HG02588 (cell line): Measurements from ENCODE around the gene ABRACL.
"Not testable (repeated sequence)": the region's sequence is repeated elsewhere in the genome, so short reads cannot be mapped to it uniquely, and the experiment has no call there.

Experiments
- ATAC-seq: cut with Tn5 transposase; IDR thresholded peaks from one replicate; pipeline ENCODE4 v1.9.1; 2021; ENCODE audit warnings: mild to moderate bottlenecking, moderate library complexity; ENCODE audit not compliant: unreplicated experiment

ABRACL gene

DNA sequence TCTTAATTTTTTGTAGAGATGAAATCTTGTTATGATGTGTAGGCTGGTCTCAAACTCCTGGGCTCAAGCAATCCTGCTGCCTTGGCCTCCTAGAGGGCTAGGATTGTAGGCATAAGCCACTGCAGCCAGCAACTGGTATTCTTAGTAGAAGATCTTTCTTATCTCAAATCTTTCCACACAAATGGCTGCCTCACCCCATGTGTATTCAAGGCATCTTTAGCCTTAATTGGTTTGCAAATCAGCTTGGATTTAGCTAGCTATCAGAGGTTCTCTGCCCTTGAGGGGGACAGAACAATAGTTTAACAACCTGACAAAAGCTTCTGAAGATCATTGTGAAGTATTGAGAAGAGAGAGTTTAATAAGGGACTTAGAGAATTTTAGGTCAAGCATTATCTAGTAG is 17.9 kb upstream of the ABRACL start:
- no peak for ATAC-seq

DNA sequence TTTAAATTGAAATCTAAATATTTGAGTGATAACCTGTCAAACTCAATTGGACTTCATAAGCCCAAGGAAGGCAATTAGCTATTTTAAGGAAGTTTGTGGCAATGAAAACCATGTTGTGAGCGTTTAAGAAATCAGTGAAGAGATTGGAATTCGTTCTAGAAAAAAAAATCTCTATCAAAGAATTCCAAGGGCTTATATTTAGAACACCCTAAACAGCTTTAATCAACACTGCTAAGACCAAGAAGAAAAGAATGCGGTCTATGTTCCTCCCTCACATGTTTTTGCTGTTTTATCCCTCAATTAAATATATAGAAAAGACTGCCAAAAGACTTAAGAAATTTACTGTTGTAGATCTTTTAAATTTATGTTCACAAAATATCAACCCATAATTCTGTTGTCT is 16.6 kb upstream of the ABRACL start:
- ATAC-seq, result no peak

GRCh38 chr6:139013185-139013800 is 15.3 kb upstream of the ABRACL start:
- ATAC-seq, result no peak

DNA sequence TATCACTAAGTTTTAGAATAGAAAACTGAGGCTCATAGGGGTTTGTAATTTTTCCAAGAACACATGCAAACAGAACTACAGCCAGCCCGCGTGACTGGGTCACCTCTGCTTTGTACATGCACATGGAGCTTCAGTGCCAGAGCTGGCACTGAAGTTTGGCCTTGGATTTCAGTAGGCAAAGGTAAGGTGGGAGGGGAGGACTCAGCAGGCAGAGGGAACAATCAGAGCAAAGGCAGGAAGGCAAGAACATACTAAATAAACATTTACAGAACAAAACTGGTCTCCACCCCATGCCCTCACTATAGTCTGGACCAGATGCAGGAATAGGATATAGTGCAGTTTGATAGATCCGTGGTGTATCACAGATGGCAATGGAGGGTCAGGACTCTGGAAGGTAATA is 13.6 kb upstream of the ABRACL start:
- no peak for ATAC-seq

DNA sequence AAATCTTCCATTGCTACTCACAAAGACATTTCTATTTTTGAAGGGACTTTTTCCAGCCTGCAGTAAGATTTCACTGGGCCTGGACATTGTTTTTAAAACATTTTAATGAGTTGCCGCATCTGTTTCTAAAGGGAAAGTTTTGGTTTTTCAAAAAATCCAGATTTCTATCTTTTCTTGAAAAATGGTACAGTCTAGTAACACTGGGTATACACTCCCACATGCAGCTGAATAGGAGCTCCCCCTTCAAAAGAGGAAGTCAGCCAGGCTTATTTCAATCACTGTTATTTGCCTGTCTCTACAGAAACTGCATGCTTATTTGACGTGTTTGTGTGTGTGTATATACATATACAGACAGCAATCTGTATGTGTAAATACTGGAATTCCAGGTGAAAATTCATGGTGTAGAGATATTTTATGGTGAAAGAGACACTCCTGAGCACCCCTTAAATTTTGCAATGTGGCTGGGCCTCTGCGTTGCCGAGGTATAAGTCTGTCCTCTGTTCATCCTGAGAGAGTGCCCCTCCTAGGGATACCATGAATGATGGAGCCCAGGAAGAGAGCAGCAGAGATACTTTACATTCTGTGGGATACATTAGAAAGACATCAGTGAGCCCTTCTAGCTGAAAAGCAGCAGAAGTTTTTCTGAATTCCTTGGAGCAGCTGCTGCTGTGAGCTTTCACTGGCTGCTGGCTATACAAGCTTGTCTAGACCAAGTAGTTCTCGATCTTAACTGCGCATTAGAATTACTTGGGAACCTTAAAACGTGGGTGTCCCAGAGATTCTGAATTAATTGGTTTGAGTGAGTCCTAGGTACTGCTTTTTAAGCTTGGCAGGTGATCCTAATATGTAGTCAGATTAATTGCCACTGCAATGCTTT is 12.0 kb upstream of the ABRACL start:
- ATAC-seq, result peak; percentile 83

GRCh38 chr6:139017227-139017626 is 11.3 kb upstream of the ABRACL start:
- ATAC-seq, result no peak

DNA sequence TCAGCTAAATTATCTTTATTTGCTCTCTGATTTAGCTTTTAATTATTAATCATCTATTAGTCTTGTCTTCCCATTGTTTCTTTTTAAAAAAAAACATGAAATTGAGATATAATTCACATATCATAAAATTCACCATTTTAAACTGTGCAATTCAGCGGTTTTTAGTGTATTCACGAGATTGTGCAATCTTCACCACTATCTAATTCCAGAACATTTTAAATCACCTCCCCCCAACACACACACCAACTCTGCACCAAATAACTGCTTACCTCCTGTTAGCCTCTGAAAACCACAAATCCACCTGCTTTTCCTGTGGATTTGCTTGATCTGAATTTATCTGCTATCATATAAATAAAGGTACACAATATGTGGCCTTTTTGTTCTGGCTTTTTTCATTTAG is 8.8 kb upstream of the ABRACL start:
- no peak for ATAC-seq

GRCh38 chr6:139020689-139021088 is 7.9 kb upstream of the ABRACL start:
- no peak for ATAC-seq

GRCh38 chr6:139025416-139025815 is 3.1 kb upstream of the ABRACL start:
- ATAC-seq, result not testable (repeated sequence)

DNA sequence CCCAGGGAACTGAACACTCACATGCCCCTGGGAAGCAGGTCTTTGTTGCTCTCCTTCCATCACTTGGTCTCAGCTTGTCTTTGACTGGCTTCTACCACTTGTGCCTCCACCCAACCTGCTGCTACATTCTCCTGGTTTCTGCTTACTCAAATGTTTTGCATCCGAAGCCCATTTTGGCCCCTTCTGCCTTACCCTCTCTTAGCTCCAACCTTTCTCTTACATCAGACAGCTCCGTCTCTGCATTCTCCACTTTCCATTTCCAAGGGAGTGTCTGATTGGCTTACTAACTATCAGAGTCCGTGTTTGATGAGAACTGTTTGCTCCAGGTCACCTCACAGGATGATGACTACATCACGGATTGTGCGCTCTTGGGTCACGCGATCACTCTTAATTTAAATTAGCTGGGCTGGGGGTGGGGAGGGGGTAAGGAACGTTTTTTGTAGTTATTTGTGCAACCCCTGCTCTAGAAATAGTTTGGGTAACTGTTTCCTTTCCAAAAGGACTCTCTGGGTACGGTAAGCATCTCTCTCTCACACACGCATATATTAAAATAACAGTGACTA is 844 bp upstream of the ABRACL start:
- ATAC-seq, result no peak

DNA sequence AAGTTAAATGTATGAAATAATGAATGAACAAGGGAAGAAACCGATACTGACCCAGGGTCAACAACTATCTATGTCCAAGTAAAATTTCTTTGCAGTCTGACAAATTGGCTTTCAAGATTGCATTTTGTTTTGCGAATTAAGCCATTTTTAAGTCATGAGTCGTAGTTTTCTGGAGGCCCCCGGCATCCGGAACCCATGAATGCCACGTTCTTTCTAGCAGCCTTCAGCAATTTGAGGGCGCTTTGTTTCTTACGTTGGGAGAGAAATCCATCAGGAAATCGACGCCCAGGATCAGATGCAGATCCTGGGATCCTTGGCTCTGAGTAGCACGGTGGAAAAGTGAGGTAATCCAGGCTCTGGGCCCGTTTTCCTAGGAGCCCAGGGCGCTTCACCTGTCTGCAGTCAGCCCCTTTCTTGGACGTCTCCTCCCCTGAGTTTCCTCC is 309 bp upstream of the ABRACL start:
- ATAC-seq, result no peak

DNA sequence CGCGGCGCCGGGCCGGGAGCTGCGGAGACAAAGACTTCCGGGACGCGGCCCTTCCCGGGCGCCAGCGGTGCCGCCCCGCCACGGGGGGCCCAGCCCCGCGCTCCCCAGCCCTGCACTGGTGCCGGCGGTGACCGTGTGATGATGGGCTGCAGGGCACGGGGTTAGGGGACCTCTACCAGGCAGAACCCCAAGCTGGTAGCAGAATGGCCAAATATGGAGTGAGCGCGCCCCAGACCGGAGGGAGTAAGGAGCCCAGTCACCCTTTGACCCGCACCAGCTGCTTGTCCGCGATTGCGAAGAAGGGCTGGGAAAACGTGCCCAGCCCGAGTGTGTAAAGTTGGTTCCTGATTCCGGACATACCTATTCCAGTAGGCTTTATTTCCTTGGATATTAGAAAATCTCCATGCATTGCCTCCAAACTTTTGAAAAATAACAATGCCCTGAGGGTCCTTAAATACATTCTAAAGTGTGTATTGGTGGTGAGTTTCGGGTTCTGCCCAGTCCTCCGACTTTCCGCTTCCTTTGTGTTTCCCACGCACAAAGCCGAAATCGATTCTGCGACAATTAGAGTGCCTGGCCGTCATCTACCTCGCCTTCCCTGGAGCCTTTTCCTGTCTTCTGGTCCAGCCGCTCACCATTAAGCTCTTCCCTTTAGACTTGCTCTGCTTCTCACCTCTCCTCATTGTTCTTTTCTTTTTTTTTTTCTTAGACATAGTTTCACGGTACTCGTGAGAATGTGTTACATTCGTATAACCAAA is 1.1 kb downstream of the ABRACL start:
- ATAC-seq, result peak; percentile 35

DNA sequence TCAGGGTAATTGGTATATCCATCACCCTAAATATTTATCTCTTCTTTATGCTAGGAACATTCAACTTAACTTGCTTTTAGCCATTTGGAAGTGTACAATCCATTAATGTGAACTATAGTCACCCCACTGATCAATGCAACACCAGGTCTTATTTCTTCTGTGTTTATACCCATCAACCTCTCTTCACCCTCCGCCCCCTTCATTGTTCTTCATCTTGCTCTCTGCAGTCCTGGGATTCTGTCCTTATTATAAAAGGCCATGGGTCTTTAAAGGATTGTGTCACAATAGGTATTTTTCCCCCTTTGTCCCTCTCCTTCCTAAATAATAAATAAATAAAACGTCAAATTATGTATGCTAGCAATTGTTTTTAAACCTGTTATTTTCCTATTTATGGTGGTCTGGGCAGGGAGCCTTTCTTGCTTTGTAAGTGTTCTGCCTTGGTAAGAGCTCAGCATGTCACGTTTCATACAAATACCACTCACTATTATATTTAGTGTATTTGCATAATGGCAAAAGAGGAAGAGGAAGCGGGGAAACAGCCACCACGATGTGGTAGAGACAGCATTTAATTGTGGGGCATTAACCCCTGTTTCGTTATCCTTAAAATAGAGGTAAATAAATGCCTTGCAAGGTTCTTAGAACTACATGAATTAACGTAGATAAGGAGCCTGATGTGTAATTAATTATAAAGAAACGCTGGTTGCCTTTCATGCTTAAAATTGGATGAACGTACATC is 1.9 kb downstream of the ABRACL start:
- ATAC-seq, result peak; percentile 29

DNA sequence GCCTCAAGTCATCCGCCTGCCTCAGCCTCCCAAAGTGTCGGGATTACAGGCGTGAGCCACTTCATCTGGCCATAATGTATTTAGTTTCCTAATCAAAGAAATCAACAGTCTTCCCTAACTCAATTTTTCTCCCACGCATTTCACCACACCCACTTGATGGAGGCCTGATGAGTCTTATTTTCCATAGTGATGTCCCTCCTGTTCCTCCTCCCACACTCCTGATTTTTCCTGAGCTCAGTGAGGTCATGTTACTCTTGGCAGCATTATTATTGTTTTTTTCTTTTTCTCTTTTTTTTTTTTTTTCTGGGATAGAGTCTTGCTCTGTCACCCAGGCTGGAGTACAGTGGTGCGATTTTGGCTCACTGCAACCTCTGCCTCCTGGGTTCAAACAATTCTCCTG is 8.9 kb downstream of the ABRACL start:
- no peak for ATAC-seq

GRCh38 chr6:139044250-139044649 is 15.7 kb downstream of the ABRACL start:
- no peak for ATAC-seq

DNA sequence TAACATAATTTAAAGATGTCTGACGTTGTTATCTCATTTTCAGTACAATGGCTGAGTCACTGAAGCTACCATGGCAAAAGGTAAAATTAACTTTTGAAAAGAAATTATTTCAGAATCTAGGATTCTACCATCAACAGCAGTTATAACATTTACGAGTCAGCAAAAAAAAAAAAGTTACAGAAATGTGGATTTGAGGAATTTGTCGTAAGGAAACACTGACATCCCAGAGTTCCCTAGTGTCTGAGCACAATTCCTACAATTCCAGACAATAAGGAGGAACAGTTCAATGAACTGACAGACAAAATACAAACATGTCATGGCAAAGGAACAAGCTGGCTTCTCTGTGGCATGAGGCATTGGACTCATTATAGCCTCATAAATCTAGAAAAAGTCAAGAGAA is 19.1 kb downstream of the ABRACL start:
- ATAC-seq, result no peak

- not testable (repeated sequence) for ATAC-seq
These were observed 20.4 kb downstream of the ABRACL start for GRCh38 chr6:139048912-139049311.

DNA sequence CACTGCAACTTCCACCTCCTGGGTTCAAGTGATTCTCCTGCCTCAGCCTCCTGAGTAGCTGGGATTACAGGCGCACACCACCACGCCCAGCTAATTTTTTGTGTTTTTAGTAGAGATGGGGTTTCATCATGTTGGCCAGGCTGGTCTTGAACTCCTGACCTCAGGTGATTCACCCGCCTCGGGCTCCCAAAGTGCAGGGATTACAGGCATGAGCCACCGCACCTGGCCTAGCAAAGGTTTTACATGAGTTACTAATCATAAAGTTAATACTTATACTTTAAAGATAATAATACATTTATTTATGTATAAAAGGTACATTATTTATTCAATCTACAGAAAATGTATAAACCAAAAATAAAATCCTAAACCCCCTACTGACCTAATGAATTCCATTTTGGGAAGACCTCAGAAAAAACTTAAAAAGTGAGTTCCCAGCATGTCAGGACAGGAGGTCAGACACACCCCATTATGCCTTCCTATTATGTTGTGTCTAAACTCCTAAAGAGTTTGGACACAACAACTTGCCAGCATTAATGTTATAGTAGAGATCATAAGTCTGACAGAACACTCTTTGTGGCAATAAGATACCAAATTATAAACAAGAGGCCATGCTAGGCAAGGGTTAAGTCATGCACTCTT is 21.7 kb downstream of the ABRACL start:
- not testable (repeated sequence) for ATAC-seq

- ATAC-seq, result no peak
These were observed 22.3 kb downstream of the ABRACL start for GRCh38 chr6:139050770-139051313.
